NCI-H526 treated with DMSO at 0.1 percent for 48 hours (cell line): ENCODE data around the gene PSME3IP1.

Experiments
- DNase-seq: peaks from one replicate; lab custom pipeline; 2025; lab: John Stamatoyannopoulos, UW

PSME3IP1 gene

DNA sequence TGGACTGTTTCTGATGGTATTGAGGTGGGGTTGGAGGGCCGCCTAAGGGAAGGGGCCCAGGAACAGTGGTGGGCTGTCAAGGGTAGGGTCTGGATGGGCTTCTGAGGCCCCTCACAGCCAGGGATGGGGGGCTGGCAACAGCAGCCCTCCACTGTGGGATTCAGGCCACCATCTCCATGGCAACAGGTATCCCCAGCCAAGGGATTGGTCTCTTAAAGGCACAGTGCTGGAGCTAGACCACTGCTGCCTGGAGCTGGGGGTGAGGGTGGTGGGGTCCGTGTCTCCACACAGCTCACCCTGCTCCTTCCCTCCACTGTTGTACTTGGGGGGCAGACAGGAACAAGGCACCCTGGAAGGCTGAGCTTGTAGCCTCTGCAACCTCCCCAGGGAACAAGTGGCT is 41.8 kb downstream of the PSME3IP1 start:
- no peak for DNase-seq

DNA sequence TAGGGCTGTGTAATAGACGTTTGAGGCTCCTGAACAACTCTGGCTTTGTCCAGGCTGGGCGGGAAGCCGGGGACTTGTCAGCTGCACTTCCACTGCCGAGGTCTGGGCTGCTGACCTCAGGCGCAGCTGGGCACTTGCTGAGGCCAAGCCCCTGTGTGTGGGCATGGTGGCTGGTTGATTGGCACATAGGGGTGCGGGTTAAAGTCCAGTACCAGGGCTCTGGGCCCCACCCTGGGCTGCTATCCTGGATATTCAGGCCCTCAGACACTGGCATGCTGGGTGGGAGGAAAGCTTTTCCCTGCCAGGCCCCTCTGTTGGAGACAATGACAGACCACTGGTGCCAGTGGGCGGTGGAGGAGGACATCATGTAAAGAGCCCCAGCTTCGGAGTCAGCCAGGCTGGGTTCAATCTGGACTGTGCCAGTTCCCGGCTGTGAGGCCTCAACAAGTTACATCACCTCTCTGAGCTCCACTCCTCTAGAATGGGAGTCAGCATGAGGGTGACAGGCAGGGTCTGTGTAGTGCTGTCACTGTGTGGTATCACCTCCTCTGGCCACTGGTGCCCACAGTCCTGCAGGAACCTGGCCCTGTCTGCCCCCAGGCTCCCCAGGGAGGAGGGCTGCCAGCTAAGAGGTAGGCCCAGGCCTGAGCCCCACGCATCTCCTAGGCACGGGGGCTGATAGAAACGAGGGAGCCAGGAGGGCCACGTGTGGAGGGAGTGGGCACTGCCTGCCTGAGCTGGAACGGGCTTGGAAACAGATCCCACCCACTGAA is 42.5 kb downstream of the PSME3IP1 start:
- no peak for DNase-seq

GRCh38 chr16:57141822-57142631 is 43.8 kb downstream of the PSME3IP1 start:
- no peak for DNase-seq

GRCh38 chr16:57140931-57141668 is 44.7 kb downstream of the PSME3IP1 start:
- DNase-seq, result no peak

GRCh38 chr16:57138281-57138935 is 47.4 kb downstream of the PSME3IP1 start:
- DNase-seq, result no peak

DNA sequence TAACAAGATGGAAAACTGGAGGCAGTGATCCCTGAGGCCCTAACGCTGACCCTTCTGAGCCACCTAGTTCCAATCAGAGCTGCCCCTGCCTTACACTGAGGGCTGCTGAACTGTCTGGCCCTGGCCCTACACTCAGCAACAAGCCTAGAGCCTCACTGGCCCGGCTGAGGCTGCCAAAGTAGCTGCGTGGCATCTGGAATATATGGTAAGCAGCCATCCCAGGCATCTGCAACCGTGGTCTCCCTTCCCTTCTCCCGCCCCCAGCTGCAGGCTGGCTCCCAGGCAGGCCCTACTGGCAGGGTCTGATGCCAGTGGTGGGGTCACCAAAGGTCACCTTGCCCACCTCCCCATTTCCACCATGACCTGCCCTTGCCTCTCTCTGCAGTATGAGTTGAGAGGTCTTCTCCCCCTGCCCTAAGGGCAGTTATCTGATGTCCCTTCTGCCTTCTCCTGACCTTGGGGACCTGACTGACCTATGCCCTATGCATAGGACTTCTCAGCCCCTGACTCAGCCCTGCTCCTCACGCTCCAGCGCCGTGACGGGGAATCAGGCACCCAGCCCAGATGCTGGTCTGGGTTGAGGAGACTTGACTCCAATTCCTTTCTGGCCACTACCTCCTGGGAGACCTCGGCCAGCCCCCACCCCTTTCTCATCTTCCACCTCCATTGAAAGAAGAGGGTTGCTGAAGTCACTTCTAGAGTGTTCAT is 48.1 kb downstream of the PSME3IP1 start:
- no peak for DNase-seq

DNA sequence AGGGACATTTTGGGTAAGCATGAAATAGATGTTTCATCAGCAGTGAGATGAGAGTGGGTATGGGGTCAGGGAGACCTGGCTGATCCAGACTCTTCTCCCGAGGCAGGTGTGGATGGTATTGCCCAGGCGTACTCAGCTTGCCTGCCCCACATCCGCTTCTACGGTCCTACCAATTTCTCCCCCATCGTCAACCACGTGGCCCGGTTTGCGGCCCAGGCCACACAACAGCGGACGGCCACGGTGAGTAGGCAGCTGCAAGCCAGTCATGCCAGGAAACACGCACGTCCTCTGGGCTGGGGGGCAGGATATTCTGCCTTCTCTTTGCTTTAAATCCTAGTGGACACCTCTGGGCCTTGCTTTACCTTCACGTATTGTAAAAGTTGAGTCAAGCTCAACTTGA is 48.8 kb downstream of the PSME3IP1 start:
- no peak for DNase-seq

GRCh38 chr16:57134982-57135381 is 50.9 kb downstream of the PSME3IP1 start:
- no peak for DNase-seq

DNA sequence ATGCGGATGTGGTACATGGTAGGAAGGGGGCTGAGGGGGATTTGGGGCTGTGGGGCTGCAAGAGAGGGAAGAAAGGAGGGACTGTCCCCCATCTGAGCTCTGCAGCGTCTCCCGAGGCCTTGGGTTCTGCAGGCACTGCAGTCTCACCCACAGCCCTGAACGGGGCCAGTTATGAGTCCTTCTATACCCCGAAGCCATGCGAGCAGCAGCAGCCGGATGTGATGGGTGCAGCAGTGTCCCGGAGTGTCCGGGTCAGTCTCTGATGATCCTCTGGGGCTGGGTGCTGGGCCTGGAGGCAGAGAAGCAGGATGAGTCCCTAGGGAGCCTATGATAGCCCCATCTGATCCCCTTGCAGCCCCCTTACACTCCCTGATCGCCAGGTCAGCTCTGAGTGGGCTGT is 52.0 kb downstream of the PSME3IP1 start:
- DNase-seq, result no peak

DNA sequence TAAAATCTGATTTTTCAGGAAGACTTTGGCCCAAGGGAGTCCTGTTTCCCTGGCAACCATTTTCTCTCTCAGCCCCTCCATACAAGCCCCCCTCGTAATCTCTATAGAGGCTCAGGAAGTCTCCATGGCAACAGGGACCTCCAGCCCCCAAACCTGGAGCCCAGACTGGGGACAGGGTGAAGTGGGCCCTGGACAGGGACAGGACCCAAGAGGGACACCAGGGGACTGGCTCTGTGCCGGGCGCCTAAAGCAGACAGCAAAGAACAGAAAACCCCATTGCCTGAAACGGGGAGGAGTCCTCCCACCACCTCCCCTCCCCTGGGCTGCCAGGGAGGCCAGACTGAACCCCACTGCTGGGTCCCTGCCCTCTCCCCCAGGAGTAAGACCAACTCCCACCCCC is 52.8 kb downstream of the PSME3IP1 start:
- DNase-seq, result no peak

GRCh38 chr16:57132470-57132869 is 53.4 kb downstream of the PSME3IP1 start:
- no peak for DNase-seq

DNA sequence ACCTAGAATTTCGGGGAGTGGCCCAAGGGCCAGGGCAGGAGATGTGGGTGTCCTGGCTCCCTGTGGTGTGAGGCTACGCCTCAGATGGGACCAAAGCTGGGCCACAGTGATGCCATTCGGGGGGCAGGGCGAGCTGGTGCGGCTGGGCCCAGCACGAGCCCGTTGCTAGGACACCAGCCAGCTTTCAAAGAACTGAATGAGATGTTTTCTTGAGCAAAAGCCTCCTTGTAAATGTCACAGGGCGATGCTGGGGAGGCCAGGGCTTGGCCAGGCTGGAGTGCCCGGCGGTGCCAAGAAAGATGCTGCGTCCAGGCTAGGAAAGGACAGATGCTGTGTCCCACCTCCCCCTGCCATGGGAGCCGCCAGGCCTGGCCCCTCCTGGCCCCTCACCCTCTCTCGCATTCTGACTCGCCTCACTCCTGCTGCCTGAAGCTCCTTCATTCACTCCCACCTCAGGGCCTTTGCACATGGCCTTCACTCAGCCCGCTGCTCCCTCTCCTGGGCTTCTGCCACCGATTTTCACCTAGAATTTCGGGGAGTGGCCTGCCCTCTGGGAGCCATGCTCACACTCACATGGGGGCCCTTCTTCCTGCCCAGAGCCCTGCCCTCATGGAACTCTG is 54.4 kb downstream of the PSME3IP1 start:
- no peak for DNase-seq

- DNase-seq, result no peak
These were observed 54.9 kb downstream of the PSME3IP1 start for GRCh38 chr16:57130950-57131321.

DNA sequence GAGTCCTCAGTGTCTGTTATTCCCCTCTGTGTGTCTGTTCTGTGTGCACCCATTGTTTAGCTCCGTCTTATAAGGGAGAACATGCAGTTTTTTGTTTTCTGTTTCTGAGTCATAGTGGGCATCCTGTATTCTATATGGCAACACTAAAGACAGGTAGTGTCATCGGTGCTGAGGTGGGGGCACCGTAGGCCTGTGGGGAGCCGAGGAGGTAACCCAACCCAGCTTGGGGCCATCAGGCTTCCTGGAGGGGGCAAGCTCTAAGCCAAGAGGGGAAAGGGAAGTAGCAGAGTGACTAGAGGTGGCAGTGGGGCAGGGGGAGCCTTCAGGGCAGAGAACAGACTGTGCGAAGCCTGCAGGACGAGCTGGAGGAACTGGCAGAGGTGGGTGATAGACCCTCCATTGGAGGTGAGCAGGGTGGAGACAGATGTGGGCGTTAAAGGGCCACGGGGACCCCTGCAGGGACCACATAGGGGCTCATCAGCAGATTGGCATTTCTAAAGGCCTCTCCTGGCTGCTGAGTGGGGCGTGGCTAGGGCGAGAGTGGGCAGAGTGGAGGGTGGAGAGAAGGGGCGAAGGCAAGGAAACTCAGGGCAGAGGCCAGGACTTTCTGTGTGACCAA is 57.0 kb downstream of the PSME3IP1 start:
- no peak for DNase-seq

DNA sequence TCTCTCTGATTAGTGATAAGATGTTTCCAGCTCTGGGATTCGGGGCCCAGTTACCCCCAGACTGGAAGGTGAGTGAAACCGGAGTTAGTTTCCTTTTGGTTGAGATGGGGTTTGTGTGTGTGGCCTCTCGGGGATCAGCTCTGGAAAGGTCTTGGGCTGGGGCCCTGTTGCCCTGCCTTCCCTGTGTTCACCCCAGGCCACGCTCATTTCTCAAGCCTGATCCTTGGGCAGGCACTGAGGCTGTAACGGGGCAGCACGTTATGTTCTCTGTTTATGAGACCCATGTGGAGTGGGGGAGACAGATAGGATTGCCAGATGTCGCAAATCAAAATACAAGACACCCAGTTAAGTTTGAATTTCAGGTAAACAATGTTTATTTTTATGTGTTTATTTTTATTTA is 58.0 kb downstream of the PSME3IP1 start:
- DNase-seq, result no peak

- no peak for DNase-seq
These were observed 58.6 kb downstream of the PSME3IP1 start for GRCh38 chr16:57127037-57127763.

DNA sequence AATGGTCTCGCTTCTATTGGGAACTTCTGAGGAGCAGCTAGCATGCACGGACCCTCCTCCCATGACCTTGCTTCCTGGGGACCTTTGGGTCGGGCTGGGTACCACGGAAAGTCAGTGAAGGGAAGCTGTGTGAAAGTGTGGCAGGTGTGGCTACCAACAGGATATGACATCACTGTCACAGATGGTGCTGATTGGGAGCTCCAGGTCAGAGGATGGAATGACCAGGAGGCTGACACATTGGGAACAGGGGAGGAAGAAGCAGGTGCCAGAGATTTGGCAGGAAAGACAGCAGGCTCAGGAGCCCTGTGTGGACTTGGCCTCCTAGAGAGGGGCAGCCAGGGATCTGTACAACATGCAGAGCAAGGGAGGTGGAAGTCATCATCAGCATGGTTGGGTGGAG is 59.4 kb downstream of the PSME3IP1 start:
- DNase-seq, result no peak

DNA sequence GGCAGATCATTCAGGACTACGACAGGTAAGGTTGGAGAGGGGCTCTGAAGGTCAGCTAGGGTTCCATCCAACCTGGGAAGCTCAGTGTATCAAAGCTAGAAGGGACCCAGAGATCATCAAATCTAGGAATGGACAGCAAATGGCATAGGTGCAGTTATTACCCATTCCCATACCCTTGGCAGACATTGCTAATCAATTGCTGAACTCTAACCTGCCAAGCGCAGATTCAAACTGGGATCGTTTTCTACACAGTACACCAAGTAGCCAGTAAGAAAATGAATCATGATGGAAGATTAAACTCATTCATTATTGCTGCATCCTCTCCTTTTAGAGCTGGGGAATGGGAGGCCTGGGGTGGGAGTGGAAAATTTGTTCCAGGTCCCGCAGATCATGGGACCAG is 59.9 kb downstream of the PSME3IP1 start:
- no peak for DNase-seq

- no peak for DNase-seq
These were observed 60.5 kb downstream of the PSME3IP1 start for GRCh38 chr16:57125376-57125775.
